Breast epithelium (tissue), 4 donors: ENCODE results near the gene LSM12. TPM values are rescaled to one million over a fixed set of nuclear protein-coding genes. Genes with fewer than 3 reads are reported as not detected.

Experiments used
- DNase-seq, 2 donors: peaks; one replicate each; pipeline ENCODE4 v3.0.0-alpha.2; 2019; ENCODE audit warnings: low spot score in 2 of 2
- H3K27ac ChIP-seq, 2 donors: fragments of 200-600 bp; sonication (generic) in 1 of 2; one replicate each; pipeline ENCODE4 v1.5.1; 2016 to 2019; ENCODE audit warnings: mild to moderate bottlenecking in 1 of 2
- H3K27me3 ChIP-seq, 2 donors: fragments of 200-600 bp; sonication (generic) in 1 of 2; one replicate each; pipeline versions ENCODE4 v1.5.1 to v1.6.0; 2017 to 2019; ENCODE audit warnings: control low read depth in 1 of 2, mild to moderate bottlenecking in 1 of 2
- H3K36me3 ChIP-seq: fragments of 200-600 bp; one replicate; pipeline ENCODE4 v1.5.1; 2019
- H3K4me1 ChIP-seq, 2 donors: fragments of 200-600 bp; sonication (generic); one replicate each; pipeline ENCODE4 v1.5.1; 2016 to 2019; ENCODE audit warnings: control low read depth in 1 of 2
- H3K4me3 ChIP-seq, 3 donors: fragments of 200-600 bp; sonication (generic); 1 replicate in 2 of 3; 2 replicates in 1 of 3; pipeline ENCODE4 v1.5.1; 2016 to 2019; ENCODE audit warnings: mild to moderate bottlenecking in 3 of 3, moderate library complexity in 2 of 3
- H3K9me3 ChIP-seq, 2 donors: fragments of 200-600 bp; sonication (generic) in 1 of 2; one replicate each; pipeline ENCODE4 v1.5.1; 2016 to 2019; ENCODE audit warnings: control low read depth in 1 of 2
- CTCF ChIP-seq, 3 donors: fragments of 450-650 bp; IDR thresholded peaks; one replicate each; pipeline ENCODE4 v1.5.1; 2016 to 2017; ENCODE audit warnings: antibody characterized with exemption in 3 of 3, mild to moderate bottlenecking in 3 of 3, moderate library complexity in 3 of 3
- POLR2A ChIP-seq: fragments of 450-650 bp; IDR thresholded peaks from one replicate; pipeline ENCODE4 v1.6.1; 2016; ENCODE audit warnings: antibody characterized with exemption, mild to moderate bottlenecking, moderate library complexity
- POLR2AphosphoS5 ChIP-seq, 3 donors: sonication (generic); formaldehyde crosslinking; IDR thresholded peaks; one replicate each; pipeline ENCODE4 v1.6.1; 2017; ENCODE audit warnings: antibody characterized with exemption in 3 of 3
- intact Hi-C: fragments of 100-400 bp; cut with DNase I; formaldehyde crosslinking; loops from one replicate; pipeline ENCODE4 v1.15.1; 2023; ENCODE audit warnings: low total_unique reads
- total RNA-seq, 3 donors: library from RNA; depleted of rRNA; stranded (reverse); fragments of >200 nt; gene quantifications; one replicate each; pipeline ENCODE4 v1.1.0, GENCODE V29; 2016

LSM12 gene
- total RNA-seq, 3 donors from 2014 or later = 36.8 to 45.4 (median 43.6) TPM

GRCh38 chr17:44094701-44095387, 28.4 kb upstream of the LSM12 start:
- H3K27me3 ChIP-seq = no peaks in the 10 kb centered on the region
- H3K4me1 ChIP-seq = peaks cover 0 to 16% of the 10 kb centered on the region in 2 donors
- no peak for DNase-seq
- no peak overlapping the region for H3K4me3 ChIP-seq
- H3K27ac ChIP-seq = peak overlapping the region; percentile 63 to 89
- intact Hi-C loops = no loop called here
- TF ChIP-seq POLR2AphosphoS5 (IDR thresholded peaks at IDR 0.05) (no peak), POLR2A (no peak)
- H3K36me3 ChIP-seq = no peaks in the 10 kb centered on the region
- no peaks in the 10 kb centered on the region for H3K9me3 ChIP-seq

GRCh38 chr17:44093231-44093900, 26.9 kb upstream of the LSM12 start:
- H3K4me3 ChIP-seq = no peak overlapping the region
- no peak for DNase-seq
- no peak for TF ChIP-seq POLR2AphosphoS5 (IDR thresholded peaks at IDR 0.05)
- no peak for TF ChIP-seq CTCF (IDR thresholded peaks at IDR 0.05)
- no peak for TF ChIP-seq POLR2A
- no peak overlapping the region for H3K27ac ChIP-seq
- H3K36me3 ChIP-seq = no peaks in the 10 kb centered on the region
- no peaks in the 10 kb centered on the region for H3K27me3 ChIP-seq
- H3K4me1 ChIP-seq = peaks cover 0 to 14% of the 10 kb centered on the region in 2 donors
- no peaks in the 10 kb centered on the region for H3K9me3 ChIP-seq
- intact Hi-C loops = no loop called here

- TF ChIP-seq POLR2A (no peak), CTCF (IDR thresholded peaks at IDR 0.05) (no peak), POLR2AphosphoS5 (IDR thresholded peaks at IDR 0.05) (no peak)
- intact Hi-C loops = no loop called here
- Histone ChIP-seq H3K36me3 (no peaks in the 10 kb centered on the region), H3K4me1 (peaks cover 0 to 9% of the 10 kb centered on the region in 2 donors), H3K27ac (no peak overlapping the region), H3K4me3 (no peak overlapping the region), H3K27me3 (no peaks in the 10 kb centered on the region), H3K9me3 (no peaks in the 10 kb centered on the region)
- no peak for DNase-seq
These were observed 25.6 kb upstream of the LSM12 start for GRCh38 chr17:44092051-44092450.

- Histone ChIP-seq H3K9me3 (no peaks in the 10 kb centered on the region), H3K27me3 (no peaks in the 10 kb centered on the region), H3K4me3 (no peak overlapping the region), H3K36me3 (no peaks in the 10 kb centered on the region), H3K4me1 (peaks cover 0 to 7% of the 10 kb centered on the region in 2 donors), H3K27ac (no peak overlapping the region)
- no peak for DNase-seq
- TF ChIP-seq POLR2A = no peak
- TF ChIP-seq CTCF (IDR thresholded peaks at IDR 0.05) = no peak
- TF ChIP-seq POLR2AphosphoS5 (IDR thresholded peaks at IDR 0.05) = no peak
- intact Hi-C loops = no loop called here
These were observed 24.9 kb upstream of the LSM12 start for GRCh38 chr17:44091200-44091997.

GRCh38 chr17:44088254-44088653, 21.8 kb upstream of the LSM12 start:
- Histone ChIP-seq H3K4me3 (no peak overlapping the region), H3K27ac (no peak overlapping the region), H3K4me1 (peaks cover 0 to 7% of the 10 kb centered on the region in 2 donors), H3K36me3 (no peaks in the 10 kb centered on the region), H3K27me3 (no peaks in the 10 kb centered on the region), H3K9me3 (no peaks in the 10 kb centered on the region)
- intact Hi-C loops = no loop called here
- no peak for TF ChIP-seq CTCF (IDR thresholded peaks at IDR 0.05)
- no peak for TF ChIP-seq POLR2A
- TF ChIP-seq POLR2AphosphoS5 (IDR thresholded peaks at IDR 0.05) = no peak
- DNase-seq = no peak
